ENCODE measurements around the gene XDH.

The XDH gene

DNA sequence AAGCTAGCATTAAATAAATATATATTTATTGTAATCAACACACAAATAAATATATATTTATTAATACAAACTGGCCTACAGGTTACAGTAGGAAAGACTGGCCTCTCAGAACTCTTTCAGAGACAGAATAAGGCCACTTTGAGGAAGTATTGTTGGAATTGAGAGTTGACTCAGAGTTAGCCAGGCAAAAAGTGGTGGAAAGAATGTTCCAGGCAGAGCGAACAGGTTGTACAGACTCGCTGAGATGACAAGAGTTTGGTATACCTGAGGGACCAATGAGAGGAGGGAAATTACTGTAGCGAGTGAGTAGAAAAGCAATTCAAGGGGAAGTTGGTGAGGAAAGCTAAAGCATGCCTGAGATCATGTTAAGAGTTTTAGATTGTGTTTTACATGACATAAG lies 19.0 kb upstream of the XDH start:
- DNase-seq, result no peak
- H3K27me3 ChIP-seq, result no peaks in the 10 kb centered on the region
- H3K4me3 ChIP-seq, result no peak overlapping the region
- H3K9me3 ChIP-seq, result no peaks in the 10 kb centered on the region
- TF ChIP-seq, protein P1, sequence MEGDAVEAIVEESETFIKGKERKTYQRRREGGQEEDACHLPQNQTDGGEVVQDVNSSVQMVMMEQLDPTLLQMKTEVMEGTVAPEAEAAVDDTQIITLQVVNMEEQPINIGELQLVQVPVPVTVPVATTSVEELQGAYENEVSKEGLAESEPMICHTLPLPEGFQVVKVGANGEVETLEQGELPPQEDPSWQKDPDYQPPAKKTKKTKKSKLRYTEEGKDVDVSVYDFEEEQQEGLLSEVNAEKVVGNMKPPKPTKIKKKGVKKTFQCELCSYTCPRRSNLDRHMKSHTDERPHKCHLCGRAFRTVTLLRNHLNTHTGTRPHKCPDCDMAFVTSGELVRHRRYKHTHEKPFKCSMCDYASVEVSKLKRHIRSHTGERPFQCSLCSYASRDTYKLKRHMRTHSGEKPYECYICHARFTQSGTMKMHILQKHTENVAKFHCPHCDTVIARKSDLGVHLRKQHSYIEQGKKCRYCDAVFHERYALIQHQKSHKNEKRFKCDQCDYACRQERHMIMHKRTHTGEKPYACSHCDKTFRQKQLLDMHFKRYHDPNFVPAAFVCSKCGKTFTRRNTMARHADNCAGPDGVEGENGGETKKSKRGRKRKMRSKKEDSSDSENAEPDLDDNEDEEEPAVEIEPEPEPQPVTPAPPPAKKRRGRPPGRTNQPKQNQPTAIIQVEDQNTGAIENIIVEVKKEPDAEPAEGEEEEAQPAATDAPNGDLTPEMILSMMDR (IDR thresholded peaks at IDR 0.05), result no peak
- H3K36me3 ChIP-seq, result no peaks in the 10 kb centered on the region
- intact Hi-C loops (cut with DNase I; ENCODE audit: low total_unique reads), result no loop called here
- no peaks in the 10 kb centered on the region for H3K4me1 ChIP-seq
- H3K27ac ChIP-seq, result no peak overlapping the region

DNA sequence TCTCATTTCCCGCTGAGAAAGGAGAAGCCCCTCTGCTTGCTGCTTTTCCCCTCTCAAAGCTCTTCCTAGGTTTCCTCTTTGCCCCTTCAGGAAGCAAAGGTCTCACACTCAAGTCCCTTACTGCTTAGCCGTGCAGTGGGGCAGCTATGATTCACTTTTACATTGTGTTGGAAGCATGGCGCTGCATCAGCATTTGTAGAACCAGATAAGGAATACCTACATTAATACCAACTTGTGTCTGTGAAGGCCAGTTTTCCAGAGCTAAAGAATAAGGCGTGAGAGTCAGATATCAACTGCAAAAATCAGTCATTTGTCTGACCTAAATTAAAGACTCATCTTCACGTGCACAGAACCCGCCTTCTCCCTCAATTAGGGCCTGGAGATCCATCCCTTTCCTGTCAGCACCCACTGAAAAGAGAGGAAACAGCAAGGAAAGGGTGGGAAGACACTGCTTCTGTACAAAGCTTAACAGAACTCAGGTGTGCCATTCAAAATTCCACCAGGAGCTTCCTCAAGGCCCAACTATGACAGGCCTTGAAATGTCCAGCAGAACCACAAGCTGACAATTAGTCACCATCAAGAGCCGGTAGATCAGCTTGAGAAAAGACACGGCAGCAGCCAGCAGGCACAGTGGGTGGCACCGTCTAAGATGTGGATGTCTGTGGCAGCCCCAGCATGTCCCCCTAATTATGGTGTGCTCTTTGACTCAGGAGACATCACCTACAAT lies 16.1 kb upstream of the XDH start:
- no peaks in the 10 kb centered on the region for H3K4me1 ChIP-seq
- no peaks in the 10 kb centered on the region for H3K27me3 ChIP-seq
- no peaks in the 10 kb centered on the region for H3K36me3 ChIP-seq
- no peak overlapping the region for H3K27ac ChIP-seq
- no peaks in the 10 kb centered on the region for H3K9me3 ChIP-seq
- no peak for DNase-seq
- no peak overlapping the region for H3K4me3 ChIP-seq
- intact Hi-C loops (cut with DNase I; ENCODE audit: low total_unique reads), result no loop called here
- TF ChIP-seq, protein P1 (IDR thresholded peaks at IDR 0.05), result no peak

DNA sequence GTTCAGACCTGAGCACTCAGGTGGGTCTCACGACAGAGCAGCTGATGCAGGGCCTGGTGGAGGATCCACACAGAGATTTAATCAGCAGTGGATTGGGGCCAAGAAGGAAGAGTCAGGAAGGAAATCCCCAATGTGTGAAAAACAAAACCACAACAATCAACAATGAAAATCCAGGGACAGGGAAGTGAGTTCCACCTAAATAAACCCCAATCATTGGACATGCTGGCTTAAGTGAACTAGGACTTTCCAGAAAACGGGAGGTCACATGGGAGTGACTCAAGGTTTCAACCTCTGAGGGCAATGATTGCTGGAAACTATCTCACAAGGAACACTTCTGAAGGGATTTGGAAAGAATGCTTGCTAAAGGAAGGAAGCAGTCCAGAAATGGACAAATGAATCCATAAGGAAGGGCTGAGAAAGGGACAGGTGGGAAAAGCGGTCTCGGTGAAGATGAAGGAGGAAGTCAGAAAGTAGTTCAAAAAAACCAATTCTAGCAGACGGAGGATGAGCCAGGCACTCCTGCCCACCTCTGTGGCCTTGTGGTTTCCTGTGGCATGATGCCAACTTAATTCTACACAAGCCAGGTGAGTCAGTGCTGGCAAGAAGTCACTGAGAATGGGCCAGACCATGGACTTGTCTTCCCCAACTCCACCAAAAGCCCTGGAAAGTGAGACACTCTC lies 15.4 kb upstream of the XDH start:
- H3K4me1 ChIP-seq, result no peaks in the 10 kb centered on the region
- H3K4me3 ChIP-seq, result no peak overlapping the region
- DNase-seq, result no peak
- no peak overlapping the region for H3K27ac ChIP-seq
- H3K36me3 ChIP-seq, result no peaks in the 10 kb centered on the region
- H3K9me3 ChIP-seq, result no peaks in the 10 kb centered on the region
- H3K27me3 ChIP-seq, result no peaks in the 10 kb centered on the region
- intact Hi-C loops (cut with DNase I; ENCODE audit: low total_unique reads), result no loop called here
- TF ChIP-seq, protein P1 (IDR thresholded peaks at IDR 0.05), result no peak

DNA sequence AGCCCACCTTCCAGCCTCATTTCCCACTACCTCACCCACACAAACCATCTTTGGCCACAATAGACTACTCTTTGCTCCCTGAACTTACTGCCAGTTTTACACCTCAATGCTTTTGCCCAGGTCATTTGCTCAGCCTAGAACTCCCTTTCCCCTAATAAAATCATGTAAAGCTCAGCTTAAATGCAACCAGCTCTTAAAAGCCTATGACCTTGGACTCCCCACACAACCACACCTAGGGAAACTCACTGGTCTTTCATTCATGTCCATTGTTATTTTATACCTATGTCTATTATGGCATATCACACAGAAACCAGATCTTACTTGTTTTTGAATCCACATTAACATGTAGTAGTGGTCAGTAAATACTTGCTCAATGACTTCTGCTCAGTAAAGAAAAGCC lies 14.5 kb upstream of the XDH start:
- H3K4me1 ChIP-seq, result no peaks in the 10 kb centered on the region
- no peaks in the 10 kb centered on the region for H3K9me3 ChIP-seq
- no peak overlapping the region for H3K4me3 ChIP-seq
- no peak for DNase-seq
- no peaks in the 10 kb centered on the region for H3K36me3 ChIP-seq
- TF ChIP-seq, protein P1 (IDR thresholded peaks at IDR 0.05), result no peak
- H3K27me3 ChIP-seq, result no peaks in the 10 kb centered on the region
- intact Hi-C loops (cut with DNase I; ENCODE audit: low total_unique reads), result no loop called here
- H3K27ac ChIP-seq, result no peak overlapping the region

DNA sequence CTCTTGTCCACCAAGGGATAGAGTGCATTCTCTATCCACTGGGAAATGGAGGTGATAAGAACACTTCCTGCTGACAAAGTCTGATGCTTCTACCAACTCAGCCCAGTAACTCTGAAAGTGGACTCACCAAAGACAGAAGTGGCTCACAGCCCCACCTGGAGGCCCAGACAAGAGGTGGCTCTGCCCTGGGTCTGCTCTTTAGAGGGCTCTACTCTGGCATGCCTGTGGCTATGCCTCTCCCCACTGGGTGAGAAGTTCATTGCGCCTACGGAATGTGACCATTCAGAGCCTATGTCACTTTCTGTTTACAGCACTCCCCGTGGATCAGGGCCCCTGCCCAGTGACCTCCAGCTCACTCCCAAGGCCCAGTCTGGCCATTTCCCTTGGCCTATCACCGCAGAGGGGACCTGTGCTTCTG lies 13.5 kb upstream of the XDH start:
- no peaks in the 10 kb centered on the region for H3K9me3 ChIP-seq
- no peak overlapping the region for H3K27ac ChIP-seq
- no peak for DNase-seq
- no peak overlapping the region for H3K4me3 ChIP-seq
- TF ChIP-seq, protein P1 (IDR thresholded peaks at IDR 0.05), result no peak
- no peaks in the 10 kb centered on the region for H3K27me3 ChIP-seq
- H3K4me1 ChIP-seq, result no peaks in the 10 kb centered on the region
- intact Hi-C loops (cut with DNase I; ENCODE audit: low total_unique reads), result no loop called here
- H3K36me3 ChIP-seq, result no peaks in the 10 kb centered on the region

Measured in tibial artery (tissue), 4 donors.